Tibial nerve (tissue), 4 donors: ENCODE data around the gene ARMC8. TPM values are rescaled to one million over a fixed set of nuclear protein-coding genes. Genes with fewer than 3 reads are reported as not detected.

Source experiments
- DNase-seq, 2 donors: peaks; one replicate each; pipeline ENCODE4 v3.0.0-alpha.2; 2019; ENCODE audit warnings: low spot score in 2 of 2
- H3K27ac ChIP-seq, 4 donors: fragments of 200-600 bp; sonication (generic) in 3 of 4; one replicate each; pipeline ENCODE4 v1.5.1; 2017 to 2019; ENCODE audit warnings: mild to moderate bottlenecking in 1 of 4
- H3K27me3 ChIP-seq, 2 donors: fragments of 200-600 bp; sonication (generic) in 1 of 2; one replicate each; pipeline versions ENCODE4 v1.5.1 to v1.6.0; 2017 to 2019
- H3K36me3 ChIP-seq, 3 donors: fragments of 200-600 bp; sonication (generic); one replicate each; pipeline ENCODE4 v1.5.1; 2018 to 2019
- H3K4me1 ChIP-seq, 4 donors: fragments of 200-600 bp; sonication (generic) in 3 of 4; one replicate each; pipeline ENCODE4 v1.5.1; 2017 to 2019
- H3K4me3 ChIP-seq, 4 donors: fragments of 200-600 bp; sonication (generic) in 3 of 4; one replicate each; pipeline ENCODE4 v1.5.1; 2017 to 2019; ENCODE audit warnings: mild to moderate bottlenecking in 1 of 4, moderate library complexity in 1 of 4
- H3K9me3 ChIP-seq, 4 donors: fragments of 200-600 bp; sonication (generic) in 3 of 4; one replicate each; pipeline ENCODE4 v1.5.1; 2017 to 2019
- EP300 ChIP-seq, 2 donors: sonication (generic); formaldehyde crosslinking; IDR thresholded peaks; one replicate each; pipeline ENCODE4 v1.6.1; 2017; ENCODE audit warnings: antibody characterized with exemption in 2 of 2, mild to moderate bottlenecking in 1 of 2
- POLR2A ChIP-seq, 2 donors: fragments of 450-650 bp; IDR thresholded peaks; one replicate each; pipeline ENCODE4 v1.6.1; 2017; ENCODE audit warnings: antibody characterized with exemption in 2 of 2, mild to moderate bottlenecking in 2 of 2, moderate library complexity in 2 of 2
- WGBS, 2 donors: methylation state at CpG; one replicate each; pipeline ENCODE4 v1.1.5; 2018; 5-methylcytosine and 5-hydroxymethylcytosine counted together
- total RNA-seq, 4 donors: library from RNA; depleted of rRNA; stranded (reverse); fragments of >200 nt; gene quantifications; one replicate each; pipeline ENCODE4 v1.1.0, GENCODE V29; 2016
- TF ChIP-seq, protein P1 (sequence below), 5 experiments: fragments of 200-600 bp in 3 of 5; fragments of 450-650 bp in 2 of 5; sonication (generic) in 3 of 5; IDR thresholded peaks; one replicate each; pipeline ENCODE4 v1.5.1; 2016 to 2019; ENCODE audit warnings: antibody characterized with exemption in 5 of 5, mild to moderate bottlenecking in 3 of 5, moderate library complexity in 2 of 5

The ARMC8 gene
- total RNA-seq, 4 donors from 2014 or later, result 47.3 to 69.6 (median 55.7) TPM

DNA sequence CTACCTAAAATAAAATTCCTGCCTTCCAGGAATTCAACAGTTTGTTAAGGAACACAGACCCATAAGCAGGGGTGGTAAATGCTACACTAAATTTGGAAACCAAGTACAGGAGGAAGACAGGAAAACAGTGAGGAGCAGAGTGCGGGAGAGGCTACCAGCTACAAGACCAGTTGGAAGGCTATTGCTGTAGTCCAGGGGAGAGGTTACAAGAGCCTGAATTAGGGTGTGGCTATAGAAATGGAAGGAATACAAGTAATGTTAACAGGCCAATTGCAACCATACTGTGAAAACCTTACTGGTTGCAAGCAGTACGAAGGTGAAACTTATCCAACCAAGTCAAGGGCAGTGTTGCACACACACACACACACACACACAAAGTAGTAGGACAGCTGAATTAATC lies 880 bp upstream of the ARMC8 start:
- Histone ChIP-seq H3K4me1 (peaks cover 0 to 37% (median 11%) of the 10 kb centered on the region in 4 donors), H3K36me3 (no peaks in the 10 kb centered on the region), H3K27me3 (no peaks in the 10 kb centered on the region), H3K4me3 (peak overlapping the region in 2 of 4 donors; percentile 83 to 92), H3K27ac (no peak overlapping the region), H3K9me3 (no peaks in the 10 kb centered on the region)
- 79% methylated on average over 2 of the region's 2 CpGs for WGBS, 2 donors
- no peak for DNase-seq
- TF ChIP-seq EP300 (IDR thresholded peaks at IDR 0.05) (no peak), POLR2A (IDR thresholded peaks at IDR 0.05) (no peak)
- TF ChIP-seq, protein P1, sequence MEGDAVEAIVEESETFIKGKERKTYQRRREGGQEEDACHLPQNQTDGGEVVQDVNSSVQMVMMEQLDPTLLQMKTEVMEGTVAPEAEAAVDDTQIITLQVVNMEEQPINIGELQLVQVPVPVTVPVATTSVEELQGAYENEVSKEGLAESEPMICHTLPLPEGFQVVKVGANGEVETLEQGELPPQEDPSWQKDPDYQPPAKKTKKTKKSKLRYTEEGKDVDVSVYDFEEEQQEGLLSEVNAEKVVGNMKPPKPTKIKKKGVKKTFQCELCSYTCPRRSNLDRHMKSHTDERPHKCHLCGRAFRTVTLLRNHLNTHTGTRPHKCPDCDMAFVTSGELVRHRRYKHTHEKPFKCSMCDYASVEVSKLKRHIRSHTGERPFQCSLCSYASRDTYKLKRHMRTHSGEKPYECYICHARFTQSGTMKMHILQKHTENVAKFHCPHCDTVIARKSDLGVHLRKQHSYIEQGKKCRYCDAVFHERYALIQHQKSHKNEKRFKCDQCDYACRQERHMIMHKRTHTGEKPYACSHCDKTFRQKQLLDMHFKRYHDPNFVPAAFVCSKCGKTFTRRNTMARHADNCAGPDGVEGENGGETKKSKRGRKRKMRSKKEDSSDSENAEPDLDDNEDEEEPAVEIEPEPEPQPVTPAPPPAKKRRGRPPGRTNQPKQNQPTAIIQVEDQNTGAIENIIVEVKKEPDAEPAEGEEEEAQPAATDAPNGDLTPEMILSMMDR (IDR thresholded peaks at IDR 0.05), result no peak

DNA sequence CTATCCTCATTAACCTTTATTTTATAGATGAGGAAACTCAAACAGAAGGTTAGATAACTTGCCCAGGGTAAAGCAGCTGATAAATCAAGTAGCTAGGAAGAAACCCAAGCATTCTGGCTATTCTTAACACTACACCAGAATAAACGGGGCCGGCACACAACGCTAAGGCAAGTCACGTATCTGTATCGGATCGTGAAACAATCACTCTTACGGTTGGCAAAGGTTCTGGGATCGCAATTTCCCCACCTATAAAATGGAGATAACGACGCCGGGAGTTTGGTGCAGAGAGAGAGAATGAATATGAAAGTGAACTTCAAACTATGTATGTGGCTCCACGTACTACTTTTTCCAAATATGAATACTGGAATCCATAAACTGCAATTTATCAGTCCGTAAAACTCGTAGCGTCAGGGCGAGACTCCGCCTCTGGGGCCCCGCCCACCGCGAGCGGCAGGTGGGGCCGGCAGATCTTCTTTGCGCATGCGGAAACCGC lies 252 bp upstream of the ARMC8 start:
- peaks cover 0 to 43% (median 11%) of the 10 kb centered on the region in 4 donors for H3K4me1 ChIP-seq
- H3K4me3 ChIP-seq, result peak overlapping the region; percentile 53 to 92 (median 82)
- DNase-seq, result peak; percentile 78 to 87
- no peak for TF ChIP-seq EP300 (IDR thresholded peaks at IDR 0.05)
- TF ChIP-seq, protein P1 (IDR thresholded peaks at IDR 0.05), result peak in 1 of 5 experiments; percentile 16
- WGBS, 2 donors, result 1% methylated on average over 25 of the region's 25 CpGs
- H3K9me3 ChIP-seq, result no peaks in the 10 kb centered on the region
- H3K27me3 ChIP-seq, result no peaks in the 10 kb centered on the region
- H3K36me3 ChIP-seq, result no peaks in the 10 kb centered on the region
- H3K27ac ChIP-seq, result peak overlapping the region; percentile 59 to 96 (median 93)

DNA sequence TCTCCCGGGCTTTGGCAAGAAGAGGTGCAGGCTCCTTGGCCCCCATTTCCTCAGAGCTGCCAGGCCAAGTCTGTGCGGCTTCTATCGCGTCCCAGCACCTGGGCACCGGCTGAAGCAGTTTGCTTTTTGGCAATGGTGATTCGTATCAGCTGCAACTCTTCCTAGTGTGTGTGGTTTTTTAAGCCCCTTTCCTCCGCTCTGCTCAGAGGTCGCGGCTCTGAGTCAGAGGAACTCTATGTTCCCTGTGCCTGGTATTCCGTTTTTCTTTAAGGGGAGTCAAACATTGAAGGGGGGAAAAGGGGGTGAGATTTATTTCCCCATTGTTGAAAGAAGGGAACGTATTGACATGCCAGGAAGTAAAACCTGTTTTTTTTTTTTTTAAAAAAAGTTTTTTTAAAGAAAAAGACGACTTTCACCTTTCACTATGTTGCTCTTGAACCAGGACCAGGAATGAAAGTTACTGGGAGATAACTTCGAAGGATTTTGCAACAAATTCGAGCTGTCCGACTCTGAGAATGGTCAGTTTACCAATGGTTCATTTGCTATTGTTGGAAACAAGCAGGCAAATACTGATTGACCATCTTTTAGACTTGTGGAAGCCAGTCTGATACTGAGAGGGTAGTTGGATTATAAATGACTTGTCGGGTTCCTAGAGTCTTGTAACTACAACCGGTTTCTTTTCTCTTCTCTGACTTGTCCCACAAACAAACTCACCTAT lies 1.1 kb downstream of the ARMC8 start:
- peaks cover 0 to 44% (median 11%) of the 10 kb centered on the region in 4 donors for H3K4me1 ChIP-seq
- peak overlapping the region; percentile 53 to 92 (median 82) for H3K4me3 ChIP-seq
- TF ChIP-seq, protein P1 (IDR thresholded peaks at IDR 0.05), result no peak
- peak in 1 of 2 donors; percentile 59 for TF ChIP-seq EP300 (IDR thresholded peaks at IDR 0.05)
- H3K27me3 ChIP-seq, result no peaks in the 10 kb centered on the region
- H3K36me3 ChIP-seq, result peaks cover 0 to 11% (median 0%) of the 10 kb centered on the region in 3 donors
- peak overlapping the region; percentile 59 to 96 (median 93) for H3K27ac ChIP-seq
- peak in 1 of 2 donors; percentile 5 for DNase-seq
- H3K9me3 ChIP-seq, result no peaks in the 10 kb centered on the region
- 8 to 10% methylated on average over 16 to 17 of the region's 17 CpGs for WGBS, 2 donors

DNA sequence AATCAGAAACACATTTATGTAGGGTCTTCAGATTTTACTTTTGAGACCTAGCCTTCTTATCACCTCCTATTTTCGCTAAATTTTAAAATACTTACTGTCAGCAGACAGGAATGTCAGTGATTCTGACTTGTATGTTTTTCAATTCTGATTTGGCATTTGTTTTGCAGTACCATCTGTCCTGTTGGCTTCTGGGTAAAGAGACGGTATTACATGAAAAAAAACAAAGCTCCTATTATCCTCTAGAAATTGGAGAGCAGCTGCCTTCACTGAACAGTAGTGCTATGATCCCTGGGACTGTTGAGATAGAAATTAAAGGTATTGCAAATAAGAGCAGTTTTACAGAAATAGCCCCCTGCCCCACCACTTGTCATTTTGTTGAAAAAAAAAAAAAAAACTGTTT lies 8.4 kb downstream of the ARMC8 start:
- no peak for DNase-seq
- peaks cover 0 to 38% (median 0%) of the 10 kb centered on the region in 4 donors for H3K4me1 ChIP-seq
- H3K9me3 ChIP-seq, result no peaks in the 10 kb centered on the region
- no peaks in the 10 kb centered on the region for H3K27me3 ChIP-seq
- WGBS, 2 donors, result 25 to 51% methylated on average over 2 of the region's 2 CpGs
- peaks cover 0 to 11% (median 0%) of the 10 kb centered on the region in 3 donors for H3K36me3 ChIP-seq
- H3K27ac ChIP-seq, result no peak overlapping the region
- TF ChIP-seq, protein P1 (IDR thresholded peaks at IDR 0.05), result no peak
- no peak for TF ChIP-seq POLR2A (IDR thresholded peaks at IDR 0.05)
- no peak for TF ChIP-seq EP300 (IDR thresholded peaks at IDR 0.05)
- no peak overlapping the region for H3K4me3 ChIP-seq

DNA sequence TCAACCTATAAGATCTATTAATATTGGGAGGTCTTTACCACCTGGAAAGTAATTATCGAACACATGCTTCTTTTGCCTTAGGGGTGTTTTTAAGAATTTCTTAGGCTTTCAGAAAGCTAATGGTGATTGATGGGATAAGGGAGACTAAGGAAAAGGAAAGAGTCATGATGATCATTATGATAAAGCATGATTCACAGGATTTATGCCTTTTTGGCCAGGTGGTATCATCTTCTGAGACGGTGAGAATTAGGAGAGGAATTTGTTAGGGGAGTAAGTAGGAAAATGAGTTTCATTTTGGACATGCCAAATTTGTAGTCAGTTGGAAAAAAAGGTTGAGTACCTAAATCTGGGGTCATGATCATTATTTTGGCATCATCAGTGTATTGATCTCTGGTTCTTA lies 8.9 kb downstream of the ARMC8 start:
- H3K4me1 ChIP-seq, result peaks cover 0 to 33% (median 0%) of the 10 kb centered on the region in 4 donors
- TF ChIP-seq, protein P1 (IDR thresholded peaks at IDR 0.05), result no peak
- TF ChIP-seq POLR2A (IDR thresholded peaks at IDR 0.05) (no peak), EP300 (IDR thresholded peaks at IDR 0.05) (no peak)
- H3K27me3 ChIP-seq, result no peaks in the 10 kb centered on the region
- peaks cover 0 to 11% (median 0%) of the 10 kb centered on the region in 3 donors for H3K36me3 ChIP-seq
- WGBS, 2 donors, result 85 to 89% methylated on average over 2 of the region's 2 CpGs
- H3K4me3 ChIP-seq, result no peak overlapping the region
- no peaks in the 10 kb centered on the region for H3K9me3 ChIP-seq
- no peak overlapping the region for H3K27ac ChIP-seq
- no peak for DNase-seq
